Ovary (tissue), 9 donors: ENCODE measurements around the gene NELFB. TPM values are rescaled to one million over a fixed set of nuclear protein-coding genes. Genes with fewer than 3 reads are reported as not detected.
"Not testable (repeated sequence)": the region's sequence is repeated elsewhere in the genome, so short reads cannot be mapped to it uniquely, and the experiment has no call there.

Experiments used
- DNase-seq, 5 donors: peaks; one replicate each; pipeline ENCODE4 v3.0.0-alpha.2; 2019 to 2020
- H3K27ac ChIP-seq, 2 donors: fragments of 200-600 bp; one replicate each; pipeline versions ENCODE4 v1.5.1 to v1.8.0; 2019 to 2022
- H3K27me3 ChIP-seq: fragments of 200-600 bp; one replicate; pipeline ENCODE4 v1.8.0; 2022
- H3K36me3 ChIP-seq: fragments of 200-600 bp; sonication (generic); one replicate; pipeline ENCODE4 v1.5.1; 2019
- H3K4me1 ChIP-seq: one replicate; pipeline ENCODE4 v1.8.1; 2013; ENCODE audit warnings: mild to moderate bottlenecking, moderate library complexity; ENCODE audit not compliant: insufficient read depth
- H3K4me3 ChIP-seq: fragments of 200-600 bp; sonication (generic); one replicate; pipeline ENCODE4 v1.5.1; 2017
- H3K9me3 ChIP-seq, 2 donors: fragments of 200-600 bp in 1 of 2; sonication (generic) in 1 of 2; one replicate each; pipeline versions ENCODE4 v1.5.1 to v1.8.1; 2013 to 2019; ENCODE audit warnings: mild to moderate bottlenecking in 1 of 2, moderate library complexity in 1 of 2
- EP300 ChIP-seq: sonication (generic); formaldehyde crosslinking; IDR thresholded peaks from one replicate; pipeline ENCODE4 v1.6.1; 2017; ENCODE audit warnings: antibody characterized with exemption
- POLR2A ChIP-seq: fragments of 450-650 bp; IDR thresholded peaks from one replicate; pipeline ENCODE4 v1.6.1; 2017; ENCODE audit warnings: antibody characterized with exemption, mild to moderate bottlenecking, moderate library complexity
- WGBS, 3 donors: extraction: QIAGEN DNeasy Blood & Tissue Kit in 1 of 3; methylation state at CpG; one replicate each; pipeline versions ENCODE4 v1.1.5 to v1.1.7; 2013 to 2017; 5-methylcytosine and 5-hydroxymethylcytosine counted together
- intact Hi-C, 4 donors: fragments of 100-400 bp; cut with DNase I; formaldehyde crosslinking; loops; one replicate each; pipeline versions ENCODE4 v1.11.0 to v1.15.1; 2022 to 2023
- polyA plus RNA-seq, 2 donors: library from polyadenylated mRNA; stranded (reverse); fragments of 200-250 nt in 1 of 2; fragments of 350-450 nt in 1 of 2; fragmentation: Illumina TruSeq in 1 of 2; extraction: RNeasy Lipid Tissue Mini Kit (QIAGEN cat#74804) in 1 of 2; gene quantifications; one replicate each; pipeline ENCODE4 v1.2.3, GENCODE V29; 2013 to 2014
- total RNA-seq, 7 donors: library from RNA; depleted of rRNA in 2 of 7; stranded (reverse); fragments of >200 nt in 2 of 7; fragmentation: NEBNext Ultra II Directional in 3 of 7; extraction: Animal tissue kit (Norgen Biotek cat#: 25700) in 3 of 7; gene quantifications; one replicate each; pipeline versions ENCODE4 v1.1.0 to v1.2.4, GENCODE V29; 2016 to 2023
- TF ChIP-seq, protein P1 (sequence below), 3 donors: fragments of 450-650 bp in 2 of 3; fragments of 200-600 bp in 1 of 3; IDR thresholded peaks; one replicate each; pipeline versions ENCODE4 v1.5.1 to v1.8.0; 2016 to 2022; ENCODE audit warnings: antibody characterized with exemption in 3 of 3, mild to moderate bottlenecking in 1 of 3
- donor health status: DM: no; HTN: no; CAD: no; lungs with moderate emphysema.
- donor health status: DM: no; HTN: no; CAD: no.
- donor health status: Bipolar disorder and iron deficiency.
- donor health status: DM: yes; HTN: yes; CAD: no.
- donor health status: DM: no; HTN: no; CAD: no.
- donor health status: DM: yes; HTN: yes; CAD: no.

NELFB gene
- total and polyA plus RNA-seq, 9 donors: 10.9 to 56.6 (median 44.5) TPM

DNA sequence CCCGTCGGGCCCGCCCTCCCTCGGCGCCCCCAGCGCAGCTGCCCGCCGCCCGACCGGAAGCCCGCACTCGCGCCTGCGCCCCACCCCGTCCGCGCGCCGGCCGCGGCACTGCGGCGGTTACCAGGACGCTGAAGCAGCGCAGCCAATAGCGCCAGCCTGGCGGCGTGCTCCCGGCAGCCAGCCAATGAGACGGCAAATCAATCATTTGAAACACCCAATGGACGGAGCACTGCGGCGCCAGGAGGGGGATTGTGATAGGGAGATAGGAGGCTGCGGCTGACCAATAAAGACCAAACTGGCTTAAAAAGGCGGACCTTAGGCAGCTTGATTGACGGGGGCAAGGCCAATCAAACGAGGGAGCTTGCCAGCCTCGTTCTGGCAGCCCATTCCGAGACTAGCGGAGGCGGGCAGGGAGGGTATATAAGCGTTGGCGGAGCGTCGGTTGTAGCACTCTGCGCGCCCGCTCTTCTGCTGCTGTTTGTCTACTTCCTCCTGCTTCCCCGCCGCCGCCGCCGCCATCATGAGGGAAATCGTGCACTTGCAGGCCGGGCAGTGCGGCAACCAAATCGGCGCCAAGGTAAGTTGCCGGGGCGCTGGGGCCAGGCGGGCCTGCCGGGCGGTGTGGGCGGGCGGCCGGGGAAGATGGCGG is 14.2 kb upstream of the NELFB start, which contains the start of gene TUBB4B:
Gene TUBB4B, plus strand, starts transcription at position 447 of the 649 bp plus-strand sequence. Its CDS starts 74 bp downstream, at position 521.
- 0 to 1% (median 1%) methylated on average over 36 to 67 of the region's 67 CpGs for WGBS, 3 donors
- DNase-seq: peak; percentile 99 to 100 (median 100)
- Histone ChIP-seq H3K4me3 (peak within 1 kb of the TSS; percentile 64), H3K27ac (peak within 1 kb of the TSS; percentile 63 to 95), H3K4me1 (peaks cover 12% of the 10 kb centered on the region), H3K27me3 (no peaks in the 10 kb centered on the region), H3K9me3 (no peaks in the 10 kb centered on the region), H3K36me3 (no peaks in the 10 kb centered on the region)
- TF ChIP-seq, protein P1, sequence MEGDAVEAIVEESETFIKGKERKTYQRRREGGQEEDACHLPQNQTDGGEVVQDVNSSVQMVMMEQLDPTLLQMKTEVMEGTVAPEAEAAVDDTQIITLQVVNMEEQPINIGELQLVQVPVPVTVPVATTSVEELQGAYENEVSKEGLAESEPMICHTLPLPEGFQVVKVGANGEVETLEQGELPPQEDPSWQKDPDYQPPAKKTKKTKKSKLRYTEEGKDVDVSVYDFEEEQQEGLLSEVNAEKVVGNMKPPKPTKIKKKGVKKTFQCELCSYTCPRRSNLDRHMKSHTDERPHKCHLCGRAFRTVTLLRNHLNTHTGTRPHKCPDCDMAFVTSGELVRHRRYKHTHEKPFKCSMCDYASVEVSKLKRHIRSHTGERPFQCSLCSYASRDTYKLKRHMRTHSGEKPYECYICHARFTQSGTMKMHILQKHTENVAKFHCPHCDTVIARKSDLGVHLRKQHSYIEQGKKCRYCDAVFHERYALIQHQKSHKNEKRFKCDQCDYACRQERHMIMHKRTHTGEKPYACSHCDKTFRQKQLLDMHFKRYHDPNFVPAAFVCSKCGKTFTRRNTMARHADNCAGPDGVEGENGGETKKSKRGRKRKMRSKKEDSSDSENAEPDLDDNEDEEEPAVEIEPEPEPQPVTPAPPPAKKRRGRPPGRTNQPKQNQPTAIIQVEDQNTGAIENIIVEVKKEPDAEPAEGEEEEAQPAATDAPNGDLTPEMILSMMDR (IDR thresholded peaks at IDR 0.05): peak in 1 of 3 donors; percentile 6
- TF ChIP-seq POLR2A: peak; percentile 100
- no peak for TF ChIP-seq EP300
- intact Hi-C loops: no loop called here

DNA sequence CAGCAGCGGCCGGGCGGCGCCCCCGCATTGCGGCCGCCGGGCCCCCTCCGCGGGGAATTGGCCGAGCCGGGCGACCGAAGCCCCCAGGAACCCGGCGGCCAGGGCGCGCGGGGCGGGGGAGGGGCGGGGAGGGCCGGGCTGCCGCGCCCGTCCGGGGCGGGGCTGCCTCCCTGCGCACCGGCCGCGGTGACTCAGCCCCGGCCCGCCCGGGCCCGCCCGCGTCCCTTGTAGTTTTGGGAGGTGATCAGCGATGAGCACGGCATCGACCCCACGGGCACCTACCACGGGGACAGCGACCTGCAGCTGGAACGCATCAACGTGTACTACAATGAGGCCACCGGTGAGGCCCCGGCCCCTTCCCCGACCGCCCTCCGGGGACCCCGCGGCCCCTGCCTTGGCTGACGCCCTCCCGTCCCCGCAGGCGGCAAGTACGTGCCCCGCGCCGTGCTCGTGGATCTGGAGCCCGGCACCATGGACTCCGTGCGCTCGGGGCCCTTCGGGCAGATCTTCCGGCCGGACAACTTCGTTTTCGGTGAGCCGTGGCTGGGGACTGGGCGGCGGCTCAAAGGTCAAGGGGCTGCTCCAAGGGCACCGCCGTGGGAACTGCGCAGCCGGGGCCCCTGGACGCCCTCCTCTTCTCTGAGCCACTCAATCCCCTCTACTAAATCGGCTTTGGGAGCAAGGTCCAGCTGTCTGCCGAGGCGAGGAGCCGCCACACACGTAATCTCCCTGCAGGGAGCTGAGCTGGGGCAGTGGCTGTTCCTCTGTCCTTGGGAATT is 13.4 kb upstream of the NELFB start:
- peak; percentile 62 to 77 (median 77) for DNase-seq
- H3K9me3 ChIP-seq: no peaks in the 10 kb centered on the region
- peaks cover 6% of the 10 kb centered on the region for H3K4me1 ChIP-seq
- TF ChIP-seq, protein P1 (IDR thresholded peaks at IDR 0.05): no peak
- TF ChIP-seq POLR2A (no peak), EP300 (no peak)
- intact Hi-C loops: no loop called here
- no peaks in the 10 kb centered on the region for H3K27me3 ChIP-seq
- peak overlapping the region; percentile 63 to 79 for H3K27ac ChIP-seq
- H3K4me3 ChIP-seq: peak overlapping the region; percentile 64
- 1 to 7% (median 3%) methylated on average over 18 to 83 of the region's 83 CpGs for WGBS, 3 donors
- no peaks in the 10 kb centered on the region for H3K36me3 ChIP-seq

DNA sequence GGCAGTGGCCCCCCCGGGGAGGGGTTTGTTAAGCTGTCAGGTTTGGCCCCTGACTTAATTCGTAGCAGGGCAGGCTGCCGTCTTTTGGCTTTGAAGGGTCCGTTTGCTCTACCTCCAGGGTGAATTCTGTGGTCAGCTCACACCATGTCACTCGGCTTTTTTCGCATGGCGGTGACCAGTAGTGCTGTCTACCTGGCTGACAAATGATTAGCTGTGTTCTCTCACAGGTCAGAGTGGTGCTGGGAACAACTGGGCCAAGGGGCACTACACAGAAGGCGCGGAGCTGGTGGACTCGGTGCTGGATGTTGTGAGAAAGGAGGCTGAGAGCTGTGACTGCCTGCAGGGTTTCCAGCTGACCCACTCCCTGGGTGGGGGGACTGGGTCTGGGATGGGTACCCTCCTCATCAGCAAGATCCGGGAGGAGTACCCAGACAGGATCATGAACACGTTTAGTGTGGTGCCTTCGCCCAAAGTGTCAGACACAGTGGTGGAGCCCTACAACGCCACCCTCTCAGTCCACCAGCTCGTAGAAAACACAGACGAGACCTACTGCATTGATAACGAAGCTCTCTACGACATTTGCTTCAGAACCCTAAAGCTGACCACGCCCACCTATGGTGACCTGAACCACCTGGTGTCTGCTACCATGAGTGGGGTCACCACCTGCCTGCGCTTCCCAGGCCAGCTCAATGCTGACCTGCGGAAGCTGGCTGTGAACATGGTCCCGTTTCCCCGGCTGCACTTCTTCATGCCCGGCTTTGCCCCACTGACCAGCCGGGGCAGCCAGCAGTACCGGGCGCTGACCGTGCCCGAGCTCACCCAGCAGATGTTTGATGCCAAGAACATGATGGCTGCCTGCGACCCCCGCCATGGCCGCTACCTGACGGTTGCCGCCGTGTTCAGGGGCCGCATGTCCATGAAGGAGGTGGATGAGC is 12.6 kb upstream of the NELFB start:
- no peaks in the 10 kb centered on the region for H3K36me3 ChIP-seq
- TF ChIP-seq, protein P1 (IDR thresholded peaks at IDR 0.05): no peak
- TF ChIP-seq EP300: no peak
- no peak for TF ChIP-seq POLR2A
- H3K4me3 ChIP-seq: peak overlapping the region; percentile 64
- intact Hi-C loops: no loop called here
- H3K27me3 ChIP-seq: no peaks in the 10 kb centered on the region
- H3K4me1 ChIP-seq: peaks cover 4% of the 10 kb centered on the region
- WGBS, 3 donors: 73 to 79% (median 76%) methylated on average over 36 of the region's 36 CpGs
- peak overlapping the region in 1 of 2 donors; percentile 79 for H3K27ac ChIP-seq
- no peaks in the 10 kb centered on the region for H3K9me3 ChIP-seq
- no peak for DNase-seq

DNA sequence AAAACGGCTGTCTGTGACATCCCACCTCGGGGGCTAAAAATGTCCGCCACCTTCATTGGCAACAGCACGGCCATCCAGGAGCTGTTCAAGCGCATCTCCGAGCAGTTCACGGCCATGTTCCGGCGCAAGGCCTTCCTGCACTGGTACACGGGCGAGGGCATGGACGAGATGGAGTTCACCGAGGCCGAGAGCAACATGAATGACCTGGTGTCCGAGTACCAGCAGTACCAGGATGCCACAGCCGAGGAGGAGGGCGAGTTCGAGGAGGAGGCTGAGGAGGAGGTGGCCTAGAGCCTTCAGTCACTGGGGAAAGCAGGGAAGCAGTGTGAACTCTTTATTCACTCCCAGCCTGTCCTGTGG is 11.9 kb upstream of the NELFB start:
- H3K4me1 ChIP-seq, H3K9me3 ChIP-seq, intact Hi-C loops, DNase-seq, H3K27ac ChIP-seq, H3K4me3 ChIP-seq, H3K36me3 ChIP-seq, H3K27me3 ChIP-seq: not testable (repeated sequence)
- WGBS, 3 donors: 89 to 94% (median 90%) methylated on average over 18 of the region's 18 CpGs
